MCF 10A (cell line): ENCODE results near the gene LYRM7. TPM values are rescaled to one million over a fixed set of nuclear protein-coding genes. Genes with fewer than 3 reads are reported as not detected.

Experiments used
- BruUV-seq: library from RNA; stranded (reverse); fragments of 400-500 nt; replicated peaks from 2 replicates; lab custom pipeline; 2021; lab: Mats Ljungman, UMichigan
- CTCF ChIA-PET: fragments of 300-600 bp; sonication (Branson Sonifier 250); formaldehyde crosslinking; extraction: SDS; loops from one replicate; lab custom pipeline; 2021; ENCODE audit warnings: antibody characterized with exemption, inconsistent platforms; lab: Yijun Ruan, JAX
- POLR2A ChIA-PET: fragments of 300-600, 350-650 bp; sonication (Branson Sonifier 250); formaldehyde crosslinking; extraction: SDS; loops from one replicate; lab custom pipeline; 2020; ENCODE audit warnings: antibody characterized with exemption, inconsistent platforms; lab: Yijun Ruan, JAX
- DNase-seq: peaks from one replicate; pipeline ENCODE4 v3.0.0-alpha.2; 2018; ENCODE audit not compliant: unreplicated experiment
- H3K27ac Mint-ChIP-seq: one replicate; pipeline ENCODE4 v1.8.0; 2022; ENCODE audit warnings: mild to moderate bottlenecking, low read depth, mixed read lengths; ENCODE audit not compliant: unreplicated experiment
- H3K27me3 Mint-ChIP-seq: one replicate; pipeline ENCODE4 v1.8.0; 2022; ENCODE audit warnings: mixed read lengths; ENCODE audit not compliant: insufficient read depth, unreplicated experiment
- H3K36me3 Mint-ChIP-seq: one replicate; pipeline ENCODE4 v1.8.0; 2022; ENCODE audit warnings: mild to moderate bottlenecking, moderate library complexity, mixed read lengths; ENCODE audit not compliant: insufficient read depth, unreplicated experiment
- H3K4me1 Mint-ChIP-seq: one replicate; pipeline ENCODE4 v1.8.0; 2022; ENCODE audit warnings: mixed read lengths; ENCODE audit not compliant: insufficient read depth, unreplicated experiment
- H3K4me3 Mint-ChIP-seq: one replicate; pipeline ENCODE4 v1.8.0; 2022; ENCODE audit warnings: mild to moderate bottlenecking, moderate library complexity, mixed read lengths; ENCODE audit not compliant: unreplicated experiment
- H3K9me3 Mint-ChIP-seq: one replicate; pipeline ENCODE4 v1.8.0; 2022; ENCODE audit warnings: mixed read lengths; ENCODE audit not compliant: unreplicated experiment
- CTCF ChIP-seq: fragments of 200-600 bp; IDR thresholded peaks from one replicate; pipeline ENCODE4 v1.8.0; 2022; ENCODE audit warnings: antibody characterized with exemption, mild to moderate bottlenecking; ENCODE audit not compliant: unreplicated experiment
- intact Hi-C: fragments of 100-400 bp; cut with micrococcal nuclease; formaldehyde crosslinking; loops from 2 replicates; pipeline ENCODE4 v1.14.1; 2022
- total RNA-seq: library from RNA; stranded (reverse); gene quantifications from 2 replicates; pipeline ENCODE4 v1.2.3, GENCODE V29; 2022

Gene LYRM7
- total RNA-seq, 1 experiment from 2014 or later: 18.2 TPM

- Mint-ChIP-seq H3K27me3 (no peaks in the 10 kb centered on the region), H3K27ac (peak within 1 kb of the TSS; percentile 65), H3K9me3 (no peaks in the 10 kb centered on the region), H3K36me3 (peaks cover 35% of the 10 kb centered on the region), H3K4me3 (peak within 1 kb of the TSS; percentile 76), H3K4me1 (peaks cover 10% of the 10 kb centered on the region)
- ChIA-PET POLR2A (interaction anchor here (0.5 to 15.7 kb wide), 26 partner anchors 10 to 1212 kb away, joined by 3 to 392 read pairs (median 4); partner anchors contain the start of gene CDC42SE2), CTCF (interaction anchor here (0.6 to 1.0 kb wide), 11 partner anchors 12 to 525 kb away, joined by 3 to 7 read pairs (median 4); partner anchors contain the start of gene CDC42SE2)
- TF ChIP-seq CTCF: peak; percentile 14
- BruUV-seq: no TSS peak
- DNase-seq: peak; percentile 98
- intact Hi-C loops: loop anchor here (1.0 kb wide), 1 partner anchor 137 kb away; no protein-coding TSS in a partner anchor
Observed at GRCh38 chr5:131165119-131165727, 5.5 kb upstream of the LYRM7 start, which contains the start of gene HINT1. HINT1 (minus strand) TSS chr5:131165256; CDS start chr5:131165205, 51 bp downstream.

- CTCF ChIA-PET: interaction anchor here (0.6 kb wide), 1 partner anchor 494 kb away, joined by 3 read pairs; no protein-coding TSS in a partner anchor
- Mint-ChIP-seq H3K36me3 (peaks cover 11% of the 10 kb centered on the region), H3K9me3 (no peaks in the 10 kb centered on the region), H3K4me1 (peaks cover 8% of the 10 kb centered on the region), H3K27me3 (no peaks in the 10 kb centered on the region), H3K27ac (no peak overlapping the region), H3K4me3 (no peak overlapping the region)
- intact Hi-C loops: no loop called here
- no peak for DNase-seq
- POLR2A ChIA-PET: interaction anchor here (15.7 kb wide), 1 partner anchor 95 kb away, joined by 392 read pairs; the partner anchor contains the start of gene CDC42SE2
- no peak for TF ChIP-seq CTCF
- BruUV-seq: no TSS peak
Observed at GRCh38 chr5:131167615-131168014, 3.1 kb upstream of the LYRM7 start.

GRCh38 chr5:131169810-131170539 is 769 bp upstream of the LYRM7 start:
- BruUV-seq: TSS peak; percentile 92
- Mint-ChIP-seq H3K36me3 (no peaks in the 10 kb centered on the region), H3K27ac (peak overlapping the region; percentile 90), H3K9me3 (no peaks in the 10 kb centered on the region), H3K4me3 (peak overlapping the region; percentile 90), H3K4me1 (peaks cover 4% of the 10 kb centered on the region), H3K27me3 (no peaks in the 10 kb centered on the region)
- intact Hi-C loops: loop anchor here (1.0 kb wide), 1 partner anchor 49 kb away; no protein-coding TSS in a partner anchor
- no peak for TF ChIP-seq CTCF
- ChIA-PET POLR2A (interaction anchor here (0.6 to 15.7 kb wide), 11 partner anchors 14 to 1638 kb away, joined by 3 to 392 read pairs (median 4); partner anchors contain the start of gene CDC42SE2), CTCF (interaction anchor here (0.7 kb wide), 1 partner anchor 247 kb away, joined by 3 read pairs; no protein-coding TSS in a partner anchor)
- no peak for DNase-seq
